ENCODE measurements around the gene STK4.

DNA sequence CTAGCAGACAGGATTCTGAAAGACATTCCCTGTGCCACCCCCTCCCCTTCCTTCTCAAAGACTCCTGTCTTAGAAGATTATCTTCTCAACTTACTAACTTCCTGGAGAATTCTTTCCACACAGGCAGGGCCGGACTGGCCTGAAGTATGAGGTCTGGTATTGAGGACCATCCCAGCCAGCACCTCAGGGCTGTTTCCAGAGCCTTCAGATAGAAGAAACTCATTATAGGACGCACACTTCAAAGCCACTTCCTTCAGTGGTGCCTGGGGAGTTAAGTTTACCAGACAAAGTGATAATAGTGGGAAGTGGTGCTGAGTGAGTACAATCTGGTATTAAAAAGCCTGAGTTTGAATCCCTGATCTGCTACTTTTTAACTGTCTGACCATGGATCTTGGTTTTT lies 119.0 kb downstream of the STK4 start:
- TF ChIP-seq TAF1 (IDR thresholded peaks at IDR 0.05; ENCODE audit: borderline replicate concordance, insufficient read depth, low read length): no peak
- TF ChIP-seq SIN3A (IDR thresholded peaks at IDR 0.05; ENCODE audit: borderline replicate concordance, insufficient read depth, low read length): no peak
- no peak for TF ChIP-seq POLR2AphosphoS5 (IDR thresholded peaks at IDR 0.05; ENCODE audit: low read depth, low read length)
